ENCODE data around the gene UCN2.

UCN2 gene

GRCh38 chr3:48569400-48569799 lies 5.8 kb upstream of the UCN2 start:
- TF ChIP-seq FOXM1 (IDR thresholded peaks at IDR 0.05; ENCODE audit: borderline replicate concordance, low read depth) (no peak), YY1 (IDR thresholded peaks at IDR 0.05; ENCODE audit: low read depth) (no peak), CREB1 (IDR thresholded peaks at IDR 0.05; ENCODE audit: low read depth) (no peak), TEAD4 (IDR thresholded peaks at IDR 0.05) (no peak), ZBTB7A (IDR thresholded peaks at IDR 0.05; ENCODE audit: low read depth) (no peak), EP300 (IDR thresholded peaks at IDR 0.05; ENCODE audit: borderline replicate concordance) (no peak), TCF12 (IDR thresholded peaks at IDR 0.05; ENCODE audit: low read depth) (no peak)

- TF ChIP-seq ZBTB7A (IDR thresholded peaks at IDR 0.05; ENCODE audit: low read depth) (no peak), RAD21 (IDR thresholded peaks at IDR 0.05; ENCODE audit: low read depth) (no peak), YY1 (IDR thresholded peaks at IDR 0.05; ENCODE audit: low read depth) (no peak), EGR1 (IDR thresholded peaks at IDR 0.05) (no peak), REST (IDR thresholded peaks at IDR 0.05; ENCODE audit: low read depth) (no peak), TCF12 (IDR thresholded peaks at IDR 0.05; ENCODE audit: low read depth) (no peak), TEAD4 (IDR thresholded peaks at IDR 0.05) (no peak), TAF1 (IDR thresholded peaks at IDR 0.05; ENCODE audit: low read depth) (no peak), EP300 (IDR thresholded peaks at IDR 0.05; ENCODE audit: borderline replicate concordance) (no peak)
- TF ChIP-seq, protein P1, sequence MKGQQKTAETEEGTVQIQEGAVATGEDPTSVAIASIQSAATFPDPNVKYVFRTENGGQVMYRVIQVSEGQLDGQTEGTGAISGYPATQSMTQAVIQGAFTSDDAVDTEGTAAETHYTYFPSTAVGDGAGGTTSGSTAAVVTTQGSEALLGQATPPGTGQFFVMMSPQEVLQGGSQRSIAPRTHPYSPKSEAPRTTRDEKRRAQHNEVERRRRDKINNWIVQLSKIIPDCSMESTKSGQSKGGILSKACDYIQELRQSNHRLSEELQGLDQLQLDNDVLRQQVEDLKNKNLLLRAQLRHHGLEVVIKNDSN (IDR thresholded peaks at IDR 0.05) = no peak
These were observed 4.9 kb upstream of the UCN2 start for GRCh38 chr3:48568476-48568875.

DNA sequence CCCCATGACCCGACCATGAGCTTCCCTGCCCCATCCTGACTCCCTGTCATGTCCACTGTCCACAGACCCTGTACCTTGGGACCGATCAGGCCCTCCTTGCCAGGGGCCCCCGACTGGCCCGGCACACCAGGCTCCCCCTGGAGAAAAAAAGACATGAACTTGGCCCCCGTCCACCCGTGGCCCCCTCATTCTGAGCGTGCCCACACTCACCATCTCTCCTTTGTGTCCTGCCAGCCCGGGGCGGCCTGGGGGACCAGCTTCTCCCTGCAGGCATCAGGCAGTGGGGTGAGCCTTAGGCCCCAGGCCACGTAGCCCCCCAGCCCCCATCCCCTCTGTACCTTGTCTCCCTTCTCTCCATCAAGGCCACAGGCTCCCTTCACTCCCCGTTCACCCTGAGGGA lies 3.9 kb upstream of the UCN2 start:
- no peak for TF ChIP-seq TAF1 (IDR thresholded peaks at IDR 0.05; ENCODE audit: low read depth)
- no peak for TF ChIP-seq ZBTB7A (IDR thresholded peaks at IDR 0.05; ENCODE audit: low read depth)
- TF ChIP-seq, protein P1 (IDR thresholded peaks at IDR 0.05) = no peak
- no peak for TF ChIP-seq REST (IDR thresholded peaks at IDR 0.05; ENCODE audit: low read depth)
- TF ChIP-seq EGR1 (IDR thresholded peaks at IDR 0.05) = no peak
- no peak for TF ChIP-seq CREB1 (IDR thresholded peaks at IDR 0.05; ENCODE audit: low read depth)
- no peak for TF ChIP-seq FOXM1 (IDR thresholded peaks at IDR 0.05; ENCODE audit: borderline replicate concordance, low read depth)
- no peak for TF ChIP-seq NFIC (IDR thresholded peaks at IDR 0.05)
- no peak for TF ChIP-seq EP300 (IDR thresholded peaks at IDR 0.05; ENCODE audit: borderline replicate concordance)
- TF ChIP-seq MAX (IDR thresholded peaks at IDR 0.05) = no peak
- no peak for TF ChIP-seq YY1 (IDR thresholded peaks at IDR 0.05; ENCODE audit: low read depth)
- no peak for TF ChIP-seq TCF12 (IDR thresholded peaks at IDR 0.05; ENCODE audit: low read depth)
- no peak for TF ChIP-seq RAD21 (IDR thresholded peaks at IDR 0.05; ENCODE audit: low read depth)
- no peak for TF ChIP-seq TEAD4 (IDR thresholded peaks at IDR 0.05)
- TF ChIP-seq CEBPB (IDR thresholded peaks at IDR 0.05) = no peak

DNA sequence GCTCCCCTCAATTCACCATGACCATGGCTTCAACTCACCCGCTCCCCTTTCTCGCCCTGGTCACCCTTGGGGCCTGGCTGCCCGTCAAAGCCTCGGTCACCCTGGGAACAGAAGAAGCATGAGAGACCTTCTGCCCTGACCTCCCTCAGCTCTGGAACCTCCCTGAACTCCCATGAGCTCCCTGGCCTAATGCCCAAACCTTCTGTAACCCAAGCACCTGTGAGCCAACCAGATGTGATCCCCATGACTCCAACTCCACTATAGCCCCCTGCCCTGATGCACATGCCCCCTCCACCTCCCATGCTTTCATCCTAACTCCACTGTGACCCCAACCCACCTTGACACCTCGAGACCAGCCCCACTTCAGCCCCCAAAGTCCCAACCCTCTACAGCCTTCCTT lies 3.5 kb upstream of the UCN2 start:
- TF ChIP-seq TAF1 (IDR thresholded peaks at IDR 0.05; ENCODE audit: low read depth) = no peak
- TF ChIP-seq FOXM1 (IDR thresholded peaks at IDR 0.05; ENCODE audit: borderline replicate concordance, low read depth) = no peak
- no peak for TF ChIP-seq NFIC (IDR thresholded peaks at IDR 0.05)
- no peak for TF ChIP-seq ZBTB7A (IDR thresholded peaks at IDR 0.05; ENCODE audit: low read depth)
- TF ChIP-seq REST (IDR thresholded peaks at IDR 0.05; ENCODE audit: low read depth) = no peak
- TF ChIP-seq TCF12 (IDR thresholded peaks at IDR 0.05; ENCODE audit: low read depth) = no peak

DNA sequence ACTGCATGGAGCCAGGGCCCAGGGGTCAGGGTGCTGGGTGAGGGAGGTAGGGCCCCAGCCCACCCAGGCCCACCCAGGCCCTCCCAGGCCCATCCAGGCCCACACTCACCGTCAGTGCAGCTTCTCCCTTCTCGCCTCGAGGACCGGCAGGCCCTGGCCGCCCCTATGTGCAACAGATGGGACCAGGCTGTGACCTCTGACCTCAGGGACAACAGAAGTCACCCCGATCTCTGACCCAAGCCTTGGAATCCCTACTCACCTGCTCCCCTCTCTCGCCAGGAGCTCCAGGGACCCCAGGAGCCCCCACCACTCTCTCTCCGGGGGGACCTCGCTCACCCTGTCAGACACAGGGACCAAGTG lies 2.8 kb upstream of the UCN2 start:
- TF ChIP-seq, protein P1 (IDR thresholded peaks at IDR 0.05) = no peak
- TF ChIP-seq EGR1 (IDR thresholded peaks at IDR 0.05) (no peak), TEAD4 (IDR thresholded peaks at IDR 0.05) (no peak), ZBTB7A (IDR thresholded peaks at IDR 0.05; ENCODE audit: low read depth) (no peak), TCF12 (IDR thresholded peaks at IDR 0.05; ENCODE audit: low read depth) (no peak), MAX (IDR thresholded peaks at IDR 0.05) (no peak), RAD21 (IDR thresholded peaks at IDR 0.05; ENCODE audit: low read depth) (no peak), CEBPB (IDR thresholded peaks at IDR 0.05) (no peak), NFIC (IDR thresholded peaks at IDR 0.05) (no peak), FOXM1 (IDR thresholded peaks at IDR 0.05; ENCODE audit: borderline replicate concordance, low read depth) (no peak), CREB1 (IDR thresholded peaks at IDR 0.05; ENCODE audit: low read depth) (no peak), REST (IDR thresholded peaks at IDR 0.05; ENCODE audit: low read depth) (no peak), TAF1 (IDR thresholded peaks at IDR 0.05; ENCODE audit: low read depth) (no peak), EP300 (IDR thresholded peaks at IDR 0.05; ENCODE audit: borderline replicate concordance) (no peak)

All from Ishikawa (cell line).